Measurements from ENCODE around the gene CHSY1. TPM values are rescaled to one million over a fixed set of nuclear protein-coding genes. Genes with fewer than 3 reads are reported as not detected.

The CHSY1 gene
- total and polyA plus RNA-seq, 2 of the 13 experiments (the other 11 are each of a cell fraction or from before 2014, with no cell fraction given), result 13.3 to 13.7 TPM

DNA sequence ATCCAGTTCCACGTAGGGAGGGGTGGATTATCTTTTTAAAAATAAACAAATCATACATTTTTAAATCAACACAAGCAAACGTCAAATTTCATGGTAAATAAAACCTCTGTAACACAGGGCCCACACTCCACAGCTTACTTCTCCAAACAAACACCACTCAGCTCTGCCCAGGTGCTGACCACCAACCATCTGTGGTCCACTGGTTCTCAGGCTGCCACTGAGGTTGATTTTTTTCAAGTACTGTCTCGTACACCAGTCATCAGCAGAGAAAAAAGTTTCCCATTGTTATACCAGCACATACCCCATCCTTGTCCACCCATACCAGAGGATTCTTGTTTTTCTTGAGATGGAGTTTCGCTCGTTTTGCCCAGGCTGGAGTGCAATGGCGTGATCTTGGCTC, 32.4 kb downstream of the CHSY1 start:
- intact Hi-C loops (cut with micrococcal nuclease; ENCODE audit: unreplicated experiment), result no loop called here
- peaks cover 1 to 8% of the 10 kb centered on the region in 2 experiments; a peak in 2 of 5 replicates for H3K36me3 ChIP-seq (replicated peaks in 1 of 2; ENCODE audit: control insufficient read depth in 1 of 2, insufficient read depth in 2 of 2, low read length in 2 of 2)
- no peak for TF ChIP-seq ZFAT (CRISPR knock-in tag; conservative IDR thresholded peaks at IDR 0.05)
- TF ChIP-seq, protein P1, sequence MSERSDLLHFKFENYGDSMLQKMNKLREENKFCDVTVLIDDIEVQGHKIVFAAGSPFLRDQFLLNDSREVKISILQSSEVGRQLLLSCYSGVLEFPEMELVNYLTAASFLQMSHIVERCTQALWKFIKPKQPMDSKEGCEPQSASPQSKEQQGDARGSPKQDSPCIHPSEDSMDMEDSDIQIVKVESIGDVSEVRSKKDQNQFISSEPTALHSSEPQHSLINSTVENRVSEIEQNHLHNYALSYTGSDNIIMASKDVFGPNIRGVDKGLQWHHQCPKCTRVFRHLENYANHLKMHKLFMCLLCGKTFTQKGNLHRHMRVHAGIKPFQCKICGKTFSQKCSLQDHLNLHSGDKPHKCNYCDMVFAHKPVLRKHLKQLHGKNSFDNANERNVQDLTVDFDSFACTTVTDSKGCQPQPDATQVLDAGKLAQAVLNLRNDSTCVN (CRISPR knock-in tag; IDR thresholded peaks at IDR 0.05; ENCODE audit: borderline replicate concordance), result no peak
- TF ChIP-seq ZNF563 (CRISPR knock-in tag; IDR thresholded peaks at IDR 0.05), result no peak
- no peak for TF ChIP-seq HNRNPLL (IDR thresholded peaks at IDR 0.05; ENCODE audit: low read depth, low read length, poor library complexity, severe bottlenecking)
- TF ChIP-seq ZNF180 (CRISPR knock-in tag; IDR thresholded peaks at IDR 0.05; ENCODE audit: borderline replicate concordance, low read depth), result no peak
- TF ChIP-seq, protein P2, sequence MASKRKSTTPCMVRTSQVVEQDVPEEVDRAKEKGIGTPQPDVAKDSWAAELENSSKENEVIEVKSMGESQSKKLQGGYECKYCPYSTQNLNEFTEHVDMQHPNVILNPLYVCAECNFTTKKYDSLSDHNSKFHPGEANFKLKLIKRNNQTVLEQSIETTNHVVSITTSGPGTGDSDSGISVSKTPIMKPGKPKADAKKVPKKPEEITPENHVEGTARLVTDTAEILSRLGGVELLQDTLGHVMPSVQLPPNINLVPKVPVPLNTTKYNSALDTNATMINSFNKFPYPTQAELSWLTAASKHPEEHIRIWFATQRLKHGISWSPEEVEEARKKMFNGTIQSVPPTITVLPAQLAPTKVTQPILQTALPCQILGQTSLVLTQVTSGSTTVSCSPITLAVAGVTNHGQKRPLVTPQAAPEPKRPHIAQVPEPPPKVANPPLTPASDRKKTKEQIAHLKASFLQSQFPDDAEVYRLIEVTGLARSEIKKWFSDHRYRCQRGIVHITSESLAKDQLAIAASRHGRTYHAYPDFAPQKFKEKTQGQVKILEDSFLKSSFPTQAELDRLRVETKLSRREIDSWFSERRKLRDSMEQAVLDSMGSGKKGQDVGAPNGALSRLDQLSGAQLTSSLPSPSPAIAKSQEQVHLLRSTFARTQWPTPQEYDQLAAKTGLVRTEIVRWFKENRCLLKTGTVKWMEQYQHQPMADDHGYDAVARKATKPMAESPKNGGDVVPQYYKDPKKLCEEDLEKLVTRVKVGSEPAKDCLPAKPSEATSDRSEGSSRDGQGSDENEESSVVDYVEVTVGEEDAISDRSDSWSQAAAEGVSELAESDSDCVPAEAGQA (IDR thresholded peaks at IDR 0.05; ENCODE audit: low read depth), result no peak
- TF ChIP-seq, protein P2 (CRISPR knock-in tag; IDR thresholded peaks at IDR 0.05; ENCODE audit: borderline replicate concordance), result no peak
- peaks cover 29% of the 10 kb centered on the region; the same call in 1 of the 2 replicates for H4K20me1 ChIP-seq (ENCODE audit: insufficient read depth, low read length)
- FAIRE-seq (no peak), DNase-seq (ENCODE audit: low spot score) (no peak), ATAC-seq (no peak)
- no peak overlapping the region for H3K4me2 ChIP-seq (ENCODE audit: low read depth, low read length)
- in situ Hi-C loops (cut with HindIII; ENCODE audit: extremely low pct_ligation_motif_present, low pct_unique_long_range_greater_than_20kb), result no loop called here
- POLR2A ChIA-PET, result no interaction called here
- no peak overlapping the region for H2AFZ ChIP-seq (ENCODE audit: low read length)
- no TSS peak for BruUV-seq (replicated peaks)
- no peak overlapping the region for H3K4me3 ChIP-seq (replicated peaks in 1 of 3; ENCODE audit: insufficient read depth in 1 of 3, low read depth in 2 of 3, low read length in 3 of 3)
- H3K79me2 ChIP-seq (ENCODE audit: insufficient read depth, low read length), result peaks cover 58% of the 10 kb centered on the region
- WGBS (ENCODE audit: low lambda C conversion rate), result 89% methylated on average over 6 of the region's 6 CpGs
- H3K27ac ChIP-seq (ENCODE audit: extremely low read length, insufficient read depth, low read length), result no peak overlapping the region
- H3K9me3 ChIP-seq (ENCODE audit: low read length), result no peaks in the 10 kb centered on the region
- no peaks in the 10 kb centered on the region for H3K27me3 ChIP-seq (ENCODE audit: control insufficient read depth in 1 of 2, insufficient read depth in 2 of 2, low read length in 2 of 2)
- H3K9ac ChIP-seq (ENCODE audit: insufficient read depth, low read depth, low read length), result no peak overlapping the region
- CTCF ChIA-PET (ENCODE audit: low intra/inter-chr PET ratio, low total read pairs), result no interaction called here
- H3K4me1 ChIP-seq (ENCODE audit: insufficient read depth, low read length), result peaks cover 45% of the 10 kb centered on the region

Measured in HepG2 (cell line).